K562 (cell line): Measurements from ENCODE around the gene MEF2C.

ENCODE experiments used
- EZH2 ChIP-seq: IDR thresholded peaks from 2 replicates; pipeline ENCODE4 v1.6.1; 2012; ENCODE audit warnings: low read depth, mild to moderate bottlenecking, inconsistent platforms, low read length, borderline replicate concordance
- HCFC1 ChIP-seq: IDR thresholded peaks from 2 replicates; pipeline ENCODE4 v1.6.1; 2012; ENCODE audit warnings: low read depth, low read length, improper control_type of control experiment
- MTA2 ChIP-seq: fragments of 450-650 bp; IDR thresholded peaks from 2 replicates; pipeline ENCODE4 v1.6.1; 2016; ENCODE audit warnings: low read depth
- NR2C1 ChIP-seq, 2 experiments: fragments of 450-650 bp; IDR thresholded peaks; 2 replicates each; pipeline ENCODE4 v1.6.1; 2017; ENCODE audit warnings: mild to moderate bottlenecking in 2 of 2, antibody characterized with exemption in 1 of 2, inconsistent platforms in 1 of 2, missing compliant biosample characterization in 1 of 2, missing genetic modification characterization in 1 of 2
- POLR2AphosphoS5 ChIP-seq: IDR thresholded peaks from 2 replicates; pipeline ENCODE4 v1.6.1; 2011; ENCODE audit warnings: mild to moderate bottlenecking, low read depth, low read length, moderate library complexity; ENCODE audit not compliant: control insufficient read depth, insufficient read depth
- ZNF830 ChIP-seq: fragments of 250-450 bp; sonication (Bioruptor Pico); IDR thresholded peaks from 2 replicates; pipeline ENCODE4 v1.5.0; 2021; ENCODE audit warnings: mild to moderate bottlenecking
- TF ChIP-seq, protein P1 (sequence below): fragments of 450-650 bp; IDR thresholded peaks from 2 replicates; pipeline ENCODE4 v1.6.1; 2017; ENCODE audit warnings: mild to moderate bottlenecking, moderate library complexity
- TF ChIP-seq, protein P2 (sequence below), 3 experiments: IDR thresholded peaks in 2 of 3; conservative IDR thresholded peaks in 1 of 3; 2 replicates each; pipeline ENCODE4 v1.5.1; 2011 to 2012; ENCODE audit warnings: low read length in 3 of 3, mild to moderate bottlenecking in 3 of 3, control low read depth in 2 of 3, improper control_type of control experiment in 1 of 3, inconsistent platforms in 1 of 3, low read depth in 1 of 3, mixed read lengths in 1 of 3, moderate library complexity in 1 of 3; ENCODE audit not compliant: insufficient read depth in 2 of 3
- TF ChIP-seq, protein P3 (sequence below): fragments of 150-350 bp; IDR thresholded peaks from 2 replicates; pipeline ENCODE4 v1.6.1; 2014; ENCODE audit warnings: low read depth, mild to moderate bottlenecking, low read length, borderline replicate concordance
- TF ChIP-seq, protein P4 (sequence below), 2 experiments: fragments of 450-650 bp; formaldehyde crosslinking in 1 of 2; IDR thresholded peaks; 2 replicates each; pipeline versions ENCODE4 v1.4.0 to v1.6.1; 2014 to 2020; ENCODE audit warnings: mild to moderate bottlenecking in 2 of 2, borderline replicate concordance in 1 of 2, low read depth in 1 of 2

DNA sequence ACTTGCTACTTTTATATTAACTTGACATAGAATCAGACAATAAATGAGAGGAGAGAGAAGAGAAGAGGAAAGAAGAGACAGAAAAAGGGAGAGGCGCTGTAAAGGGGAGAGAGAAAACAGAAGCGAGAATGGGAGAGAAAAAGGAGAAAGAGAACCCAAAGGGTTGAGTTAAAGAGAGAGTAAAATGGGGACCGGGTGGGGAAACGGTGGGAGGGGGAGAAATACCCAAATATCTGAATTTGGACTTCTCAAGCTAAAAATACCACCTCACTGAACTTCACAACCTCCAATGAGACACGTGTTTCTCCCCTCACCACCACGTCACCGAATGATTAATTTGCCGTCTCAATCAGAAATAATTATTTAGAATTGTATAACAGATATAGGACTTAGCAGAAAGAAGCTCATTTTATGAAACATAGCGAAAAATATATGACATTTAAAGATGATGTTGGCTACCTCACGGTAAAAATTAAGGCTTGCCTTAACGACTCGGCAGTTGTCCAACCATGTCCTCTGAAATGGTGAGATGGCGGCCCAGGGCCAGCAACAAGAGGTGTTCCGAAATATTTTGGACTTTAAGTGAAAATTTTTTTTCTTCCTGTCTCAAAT is 204.1 kb downstream of the MEF2C start:
- no peak for TF ChIP-seq HCFC1
- TF ChIP-seq EZH2 = no peak
- TF ChIP-seq, protein P1, sequence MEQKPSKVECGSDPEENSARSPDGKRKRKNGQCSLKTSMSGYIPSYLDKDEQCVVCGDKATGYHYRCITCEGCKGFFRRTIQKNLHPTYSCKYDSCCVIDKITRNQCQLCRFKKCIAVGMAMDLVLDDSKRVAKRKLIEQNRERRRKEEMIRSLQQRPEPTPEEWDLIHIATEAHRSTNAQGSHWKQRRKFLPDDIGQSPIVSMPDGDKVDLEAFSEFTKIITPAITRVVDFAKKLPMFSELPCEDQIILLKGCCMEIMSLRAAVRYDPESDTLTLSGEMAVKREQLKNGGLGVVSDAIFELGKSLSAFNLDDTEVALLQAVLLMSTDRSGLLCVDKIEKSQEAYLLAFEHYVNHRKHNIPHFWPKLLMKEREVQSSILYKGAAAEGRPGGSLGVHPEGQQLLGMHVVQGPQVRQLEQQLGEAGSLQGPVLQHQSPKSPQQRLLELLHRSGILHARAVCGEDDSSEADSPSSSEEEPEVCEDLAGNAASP = no peak
- TF ChIP-seq, protein P2, sequence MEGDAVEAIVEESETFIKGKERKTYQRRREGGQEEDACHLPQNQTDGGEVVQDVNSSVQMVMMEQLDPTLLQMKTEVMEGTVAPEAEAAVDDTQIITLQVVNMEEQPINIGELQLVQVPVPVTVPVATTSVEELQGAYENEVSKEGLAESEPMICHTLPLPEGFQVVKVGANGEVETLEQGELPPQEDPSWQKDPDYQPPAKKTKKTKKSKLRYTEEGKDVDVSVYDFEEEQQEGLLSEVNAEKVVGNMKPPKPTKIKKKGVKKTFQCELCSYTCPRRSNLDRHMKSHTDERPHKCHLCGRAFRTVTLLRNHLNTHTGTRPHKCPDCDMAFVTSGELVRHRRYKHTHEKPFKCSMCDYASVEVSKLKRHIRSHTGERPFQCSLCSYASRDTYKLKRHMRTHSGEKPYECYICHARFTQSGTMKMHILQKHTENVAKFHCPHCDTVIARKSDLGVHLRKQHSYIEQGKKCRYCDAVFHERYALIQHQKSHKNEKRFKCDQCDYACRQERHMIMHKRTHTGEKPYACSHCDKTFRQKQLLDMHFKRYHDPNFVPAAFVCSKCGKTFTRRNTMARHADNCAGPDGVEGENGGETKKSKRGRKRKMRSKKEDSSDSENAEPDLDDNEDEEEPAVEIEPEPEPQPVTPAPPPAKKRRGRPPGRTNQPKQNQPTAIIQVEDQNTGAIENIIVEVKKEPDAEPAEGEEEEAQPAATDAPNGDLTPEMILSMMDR (IDR thresholded peaks at IDR 0.05 in 2 of 3, conservative IDR thresholded peaks at IDR 0.05 in 1 of 3; ENCODE audit: insufficient read depth in 2 of 3, low read depth in 1 of 3, low read length in 3 of 3) = no peak
- no peak for TF ChIP-seq NR2C1 (IDR thresholded peaks at IDR 0.05)
- no peak for TF ChIP-seq NR2C1 (tag; IDR thresholded peaks at IDR 0.05)
- TF ChIP-seq POLR2AphosphoS5 = no peak
- no peak for TF ChIP-seq ZNF830 (CRISPR knock-in tag)
- TF ChIP-seq, protein P3, sequence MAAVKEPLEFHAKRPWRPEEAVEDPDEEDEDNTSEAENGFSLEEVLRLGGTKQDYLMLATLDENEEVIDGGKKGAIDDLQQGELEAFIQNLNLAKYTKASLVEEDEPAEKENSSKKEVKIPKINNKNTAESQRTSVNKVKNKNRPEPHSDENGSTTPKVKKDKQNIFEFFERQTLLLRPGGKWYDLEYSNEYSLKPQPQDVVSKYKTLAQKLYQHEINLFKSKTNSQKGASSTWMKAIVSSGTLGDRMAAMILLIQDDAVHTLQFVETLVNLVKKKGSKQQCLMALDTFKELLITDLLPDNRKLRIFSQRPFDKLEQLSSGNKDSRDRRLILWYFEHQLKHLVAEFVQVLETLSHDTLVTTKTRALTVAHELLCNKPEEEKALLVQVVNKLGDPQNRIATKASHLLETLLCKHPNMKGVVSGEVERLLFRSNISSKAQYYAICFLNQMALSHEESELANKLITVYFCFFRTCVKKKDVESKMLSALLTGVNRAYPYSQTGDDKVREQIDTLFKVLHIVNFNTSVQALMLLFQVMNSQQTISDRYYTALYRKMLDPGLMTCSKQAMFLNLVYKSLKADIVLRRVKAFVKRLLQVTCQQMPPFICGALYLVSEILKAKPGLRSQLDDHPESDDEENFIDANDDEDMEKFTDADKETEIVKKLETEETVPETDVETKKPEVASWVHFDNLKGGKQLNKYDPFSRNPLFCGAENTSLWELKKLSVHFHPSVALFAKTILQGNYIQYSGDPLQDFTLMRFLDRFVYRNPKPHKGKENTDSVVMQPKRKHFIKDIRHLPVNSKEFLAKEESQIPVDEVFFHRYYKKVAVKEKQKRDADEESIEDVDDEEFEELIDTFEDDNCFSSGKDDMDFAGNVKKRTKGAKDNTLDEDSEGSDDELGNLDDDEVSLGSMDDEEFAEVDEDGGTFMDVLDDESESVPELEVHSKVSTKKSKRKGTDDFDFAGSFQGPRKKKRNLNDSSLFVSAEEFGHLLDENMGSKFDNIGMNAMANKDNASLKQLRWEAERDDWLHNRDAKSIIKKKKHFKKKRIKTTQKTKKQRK = no peak
- TF ChIP-seq MTA2 = no peak
- TF ChIP-seq, protein P4, sequence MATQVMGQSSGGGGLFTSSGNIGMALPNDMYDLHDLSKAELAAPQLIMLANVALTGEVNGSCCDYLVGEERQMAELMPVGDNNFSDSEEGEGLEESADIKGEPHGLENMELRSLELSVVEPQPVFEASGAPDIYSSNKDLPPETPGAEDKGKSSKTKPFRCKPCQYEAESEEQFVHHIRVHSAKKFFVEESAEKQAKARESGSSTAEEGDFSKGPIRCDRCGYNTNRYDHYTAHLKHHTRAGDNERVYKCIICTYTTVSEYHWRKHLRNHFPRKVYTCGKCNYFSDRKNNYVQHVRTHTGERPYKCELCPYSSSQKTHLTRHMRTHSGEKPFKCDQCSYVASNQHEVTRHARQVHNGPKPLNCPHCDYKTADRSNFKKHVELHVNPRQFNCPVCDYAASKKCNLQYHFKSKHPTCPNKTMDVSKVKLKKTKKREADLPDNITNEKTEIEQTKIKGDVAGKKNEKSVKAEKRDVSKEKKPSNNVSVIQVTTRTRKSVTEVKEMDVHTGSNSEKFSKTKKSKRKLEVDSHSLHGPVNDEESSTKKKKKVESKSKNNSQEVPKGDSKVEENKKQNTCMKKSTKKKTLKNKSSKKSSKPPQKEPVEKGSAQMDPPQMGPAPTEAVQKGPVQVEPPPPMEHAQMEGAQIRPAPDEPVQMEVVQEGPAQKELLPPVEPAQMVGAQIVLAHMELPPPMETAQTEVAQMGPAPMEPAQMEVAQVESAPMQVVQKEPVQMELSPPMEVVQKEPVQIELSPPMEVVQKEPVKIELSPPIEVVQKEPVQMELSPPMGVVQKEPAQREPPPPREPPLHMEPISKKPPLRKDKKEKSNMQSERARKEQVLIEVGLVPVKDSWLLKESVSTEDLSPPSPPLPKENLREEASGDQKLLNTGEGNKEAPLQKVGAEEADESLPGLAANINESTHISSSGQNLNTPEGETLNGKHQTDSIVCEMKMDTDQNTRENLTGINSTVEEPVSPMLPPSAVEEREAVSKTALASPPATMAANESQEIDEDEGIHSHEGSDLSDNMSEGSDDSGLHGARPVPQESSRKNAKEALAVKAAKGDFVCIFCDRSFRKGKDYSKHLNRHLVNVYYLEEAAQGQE (IDR thresholded peaks at IDR 0.05; ENCODE audit: borderline replicate concordance) = no peak
- TF ChIP-seq, protein P4 (CRISPR knock-in tag; IDR thresholded peaks at IDR 0.05; ENCODE audit: low read depth) = no peak
